Activated naive CD4-positive, alpha-beta T cell treated with anti-CD3 and anti-CD28 coated beads, Interleukin-2, amount 50 U/mL, for 16 hours (primary cell): ENCODE measurements around the gene GALNT7.
"Not testable (repeated sequence)": the region's sequence is repeated elsewhere in the genome, so short reads cannot be mapped to it uniquely, and the experiment has no call there.

ENCODE experiments used
- DNase-seq: peaks from one replicate; pipeline ENCODE4 v3.0.0-alpha.2; 2020

The GALNT7 gene

GRCh38 chr4:173200103-173200884, 31.7 kb downstream of the GALNT7 start:
- no peak for DNase-seq

DNA sequence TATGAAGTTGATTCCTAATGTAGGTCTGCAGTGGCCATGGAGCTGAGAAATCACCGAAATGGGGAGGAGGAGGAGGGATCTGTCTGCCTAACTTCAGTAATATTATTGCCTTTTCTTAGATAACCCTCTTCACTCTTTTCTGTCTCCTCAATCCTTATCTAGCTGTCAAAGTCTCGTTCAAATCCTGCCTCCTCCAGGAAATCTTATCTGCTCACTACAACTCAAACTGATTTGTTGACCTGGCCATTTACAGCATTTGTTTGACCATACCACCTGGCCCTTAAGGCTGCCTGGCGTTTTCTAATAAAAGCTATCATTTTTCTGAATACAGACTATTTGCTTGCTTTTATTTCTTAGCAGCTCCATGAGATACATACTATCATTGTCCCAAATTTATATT, 33.8 kb downstream of the GALNT7 start:
- no peak for DNase-seq

DNA sequence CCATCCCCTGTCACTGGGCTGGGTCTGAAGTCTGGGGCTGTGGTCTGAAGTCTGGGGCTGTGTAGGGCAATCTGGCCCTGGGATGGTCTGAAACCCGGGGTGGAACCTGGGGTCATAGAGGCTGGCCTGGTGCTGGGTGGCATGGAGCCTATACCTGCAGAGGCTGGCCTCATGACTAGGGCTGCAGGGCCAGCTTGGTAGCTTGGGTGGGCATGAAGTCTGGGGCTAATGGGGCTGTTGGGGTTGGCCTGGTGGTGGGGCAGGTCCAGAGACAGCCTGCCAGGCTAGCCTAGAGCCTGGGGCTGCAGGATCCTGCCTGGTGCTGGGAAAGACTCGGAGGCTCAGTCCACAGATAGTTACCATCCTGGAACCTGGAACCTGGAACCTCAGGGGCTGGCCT, 37.0 kb downstream of the GALNT7 start:
- no peak for DNase-seq

DNA sequence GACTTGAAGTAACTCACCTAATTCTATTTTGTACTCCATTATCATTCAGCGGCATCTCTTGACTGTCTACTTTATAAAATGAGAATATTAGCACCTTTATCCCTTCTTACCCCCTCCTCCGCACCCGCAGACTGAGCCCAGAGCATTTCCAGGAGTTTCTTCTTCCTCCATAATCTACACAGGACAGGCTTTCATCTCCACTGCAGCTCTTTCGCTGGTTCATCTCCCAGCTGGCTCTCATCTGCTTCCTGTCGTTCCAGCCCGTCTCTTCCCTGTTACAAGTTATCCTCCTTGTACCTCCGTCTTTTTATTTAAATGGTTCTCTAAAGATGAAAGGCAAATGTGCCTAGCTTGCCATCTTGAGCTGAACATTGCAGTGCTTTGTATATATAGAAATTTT, 39.8 kb downstream of the GALNT7 start:
- no peak for DNase-seq

GRCh38 chr4:173211222-173211621, 42.6 kb downstream of the GALNT7 start:
- DNase-seq = no peak

- no peak for DNase-seq
These were observed 43.2 kb downstream of the GALNT7 start for GRCh38 chr4:173211838-173212237.

DNA sequence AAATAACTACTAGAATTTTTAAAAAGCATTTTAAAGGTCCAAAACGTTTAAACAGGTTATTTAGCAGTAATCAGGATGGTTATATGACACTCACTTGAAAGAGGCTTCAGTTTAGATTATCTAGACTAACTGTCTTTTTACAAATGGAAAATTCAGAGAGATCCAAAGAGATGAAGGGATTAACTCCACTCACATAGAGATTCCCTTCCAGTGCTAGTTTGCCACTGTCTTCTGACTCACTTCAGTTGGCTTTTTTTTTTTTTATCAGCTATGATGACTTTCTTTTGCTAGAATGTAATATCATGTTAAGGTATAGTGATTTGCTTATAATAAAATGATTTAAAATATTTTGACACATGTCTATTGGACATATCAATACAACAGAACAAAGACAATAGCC, 43.8 kb downstream of the GALNT7 start:
- DNase-seq = no peak

- DNase-seq = no peak
These were observed 44.7 kb downstream of the GALNT7 start for GRCh38 chr4:173213296-173213695.

DNA sequence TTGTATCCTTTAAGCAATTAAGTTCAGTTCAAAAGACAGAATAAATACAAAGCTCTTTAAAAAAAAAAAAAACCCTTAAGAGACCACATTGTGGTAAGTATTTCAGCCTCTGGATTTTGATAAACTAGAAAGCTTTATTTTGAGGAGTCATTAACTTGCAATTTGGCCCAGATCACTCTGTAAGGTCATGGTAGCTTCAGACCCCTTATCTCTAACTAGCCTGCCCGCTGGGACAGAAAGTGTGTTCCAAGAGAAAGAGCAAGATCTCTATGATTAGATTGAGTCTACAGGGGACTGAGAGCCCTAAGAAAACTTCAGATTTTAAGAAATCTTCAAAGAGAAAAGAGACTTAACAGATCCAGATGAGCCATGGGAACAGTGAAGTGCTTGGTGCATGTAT, 45.6 kb downstream of the GALNT7 start:
- no peak for DNase-seq

DNA sequence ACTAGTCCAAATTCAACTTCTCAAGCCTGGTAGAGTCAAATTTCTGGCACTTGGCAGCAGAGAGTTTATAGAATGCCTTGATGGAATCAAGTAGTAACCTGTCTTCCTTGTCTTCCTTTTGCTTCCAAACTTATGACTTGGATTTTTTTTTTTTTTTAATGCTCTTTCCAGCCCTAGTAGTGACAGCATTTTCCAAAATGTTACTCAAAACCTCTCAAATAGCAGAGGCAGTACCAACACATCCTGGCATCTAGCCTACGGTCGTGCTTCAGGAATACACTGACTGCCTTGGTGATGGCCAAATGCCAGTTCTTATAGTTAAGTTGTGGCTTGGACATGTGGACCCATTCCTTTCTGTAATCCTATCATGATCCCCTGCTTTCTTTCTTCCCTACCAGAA, 46.0 kb downstream of the GALNT7 start:
- no peak for DNase-seq

DNA sequence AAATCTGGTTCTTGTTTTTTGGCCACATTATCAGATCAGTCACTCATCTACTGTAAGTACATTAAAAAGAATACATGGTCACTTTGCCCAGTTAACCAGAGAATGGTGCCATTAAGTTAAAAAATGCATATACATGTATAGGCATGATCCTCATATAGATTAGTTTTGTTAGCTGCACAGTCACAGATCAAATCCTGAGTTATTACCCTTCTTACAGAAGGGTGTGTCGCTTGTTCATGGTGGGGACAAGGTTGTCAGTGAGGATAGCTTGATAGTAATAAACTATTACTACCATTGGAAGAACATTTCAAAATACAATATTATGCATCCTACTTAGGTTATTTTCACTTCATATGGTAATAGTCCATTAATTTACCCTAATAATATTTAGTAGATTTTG, 48.5 kb downstream of the GALNT7 start:
- no peak for DNase-seq

GRCh38 chr4:173217727-173218126, 49.1 kb downstream of the GALNT7 start:
- no peak for DNase-seq

GRCh38 chr4:173218411-173219125, 50.0 kb downstream of the GALNT7 start:
- no peak for DNase-seq

- DNase-seq = not testable (repeated sequence)
These were observed 50.5 kb downstream of the GALNT7 start for GRCh38 chr4:173219126-173219437.

DNA sequence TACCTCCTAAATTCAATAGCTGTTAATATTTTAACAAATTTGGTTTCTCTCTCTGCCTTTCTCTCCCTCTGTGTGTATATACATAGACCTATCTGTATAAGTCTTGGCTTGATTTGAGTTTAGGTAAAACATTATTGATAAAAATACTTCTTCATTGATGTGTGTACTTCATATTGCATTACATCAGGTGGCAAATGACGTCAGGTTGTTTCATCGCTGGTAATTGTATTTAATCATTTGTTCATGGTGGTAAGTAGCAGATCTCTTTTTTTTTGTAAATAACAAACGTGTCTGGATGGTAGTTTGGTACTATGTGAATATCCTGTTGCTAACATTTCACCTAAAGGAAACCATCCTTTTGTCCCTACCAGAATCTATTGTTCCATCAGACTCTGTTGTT, 55.1 kb downstream of the GALNT7 start:
- no peak for DNase-seq

DNA sequence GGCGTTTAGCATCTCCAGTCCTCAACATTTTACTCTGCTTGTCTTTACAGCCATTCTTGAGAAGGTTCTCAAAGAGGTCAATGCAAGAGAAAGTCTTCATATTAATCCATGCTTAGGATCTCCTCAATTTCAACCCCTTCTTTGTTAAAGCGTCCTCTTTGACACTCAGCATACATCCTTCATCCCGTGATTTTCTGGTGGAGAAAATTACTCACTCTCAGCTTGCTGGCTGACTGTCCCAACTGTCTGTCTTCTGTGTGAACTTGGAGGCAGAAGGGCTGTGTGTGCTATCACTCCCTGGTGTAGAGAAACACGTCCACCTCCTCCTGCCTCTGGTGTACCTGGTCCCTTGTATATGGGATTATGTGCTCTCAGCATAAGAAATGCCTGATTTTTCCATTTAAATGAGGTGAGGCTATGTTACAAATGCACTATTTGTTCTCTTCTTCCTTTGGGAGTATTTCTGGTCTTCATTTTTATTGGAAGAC, 57.8 kb downstream of the GALNT7 start:
- DNase-seq = no peak

GRCh38 chr4:173227756-173228155, 59.1 kb downstream of the GALNT7 start:
- DNase-seq = no peak

DNA sequence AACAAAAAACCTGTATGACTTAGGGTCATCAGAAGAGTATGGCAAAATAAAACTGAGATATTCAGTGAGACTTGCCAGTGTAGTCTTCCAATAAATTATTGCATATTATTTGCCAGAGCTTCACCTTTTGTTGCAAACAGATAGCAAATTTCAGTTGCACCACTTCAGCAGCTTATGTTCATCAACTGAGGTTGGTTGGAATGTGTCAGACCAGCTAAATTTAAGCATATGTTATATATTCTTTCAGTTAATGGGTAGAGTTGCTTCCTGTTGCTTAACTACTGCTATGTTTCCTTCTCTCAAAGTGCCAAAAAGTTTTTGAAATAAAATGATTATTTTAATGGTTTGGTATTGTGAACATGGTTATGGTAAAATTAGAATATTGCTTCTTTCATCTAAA, 61.5 kb downstream of the GALNT7 start:
- DNase-seq = no peak

DNA sequence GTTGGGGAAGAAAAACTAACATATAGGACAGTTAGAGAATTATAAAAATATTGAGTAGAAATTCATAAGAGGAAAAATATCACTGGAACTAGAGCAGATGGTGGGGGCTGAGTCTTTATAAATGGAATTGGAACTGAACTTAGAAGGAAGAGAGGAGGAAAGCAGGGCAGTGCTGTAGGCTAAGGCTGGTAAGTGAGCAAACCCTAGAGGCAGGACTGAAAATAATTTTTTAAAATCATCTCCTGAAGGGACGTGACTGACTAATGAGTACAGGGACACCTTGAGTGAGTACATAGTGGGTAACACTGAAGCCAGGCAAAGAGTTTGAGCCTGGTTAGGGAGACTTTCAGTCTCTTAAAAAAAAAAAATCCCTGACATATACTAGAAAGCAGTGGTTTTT, 63.3 kb downstream of the GALNT7 start:
- no peak for DNase-seq

DNA sequence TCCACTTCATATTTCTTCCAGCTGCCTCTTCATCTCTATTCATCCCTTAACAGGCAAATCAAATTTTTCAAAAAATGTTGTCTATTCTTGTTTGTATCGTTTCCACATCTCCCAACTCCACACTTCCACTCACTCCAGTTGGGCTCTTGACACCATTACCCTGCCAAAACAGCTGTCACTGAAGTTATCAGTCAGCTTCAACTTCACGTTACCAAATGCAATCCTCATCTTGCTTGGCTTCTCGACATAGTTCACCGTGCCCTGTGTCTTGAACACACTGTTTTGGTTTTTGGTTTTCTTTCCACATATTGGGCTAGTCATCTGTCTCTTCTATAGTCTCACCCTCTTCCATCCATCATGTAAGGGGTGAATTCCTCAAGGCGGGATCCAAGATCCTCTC, 65.2 kb downstream of the GALNT7 start:
- DNase-seq = no peak

- DNase-seq = no peak
These were observed 66.4 kb downstream of the GALNT7 start for GRCh38 chr4:173235050-173235449.

DNA sequence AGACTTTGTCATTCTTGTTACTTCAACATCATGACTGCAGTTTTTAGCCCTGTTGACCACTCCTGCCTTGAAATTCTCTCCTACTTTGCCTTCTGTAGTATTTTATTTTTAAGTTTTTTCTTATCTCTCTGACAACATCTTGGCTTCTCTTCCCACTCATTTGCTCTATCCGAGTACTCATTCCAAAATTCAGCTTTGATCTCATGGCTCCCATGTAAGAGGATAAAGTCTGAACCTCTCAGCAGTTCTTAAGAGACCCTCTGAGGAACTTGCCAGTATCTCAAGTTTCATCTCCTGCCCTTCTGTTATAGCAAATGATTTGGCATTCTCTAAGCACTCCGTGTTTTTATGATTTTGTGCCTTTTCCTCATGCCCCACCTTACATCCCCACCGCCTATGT, 67.7 kb downstream of the GALNT7 start:
- no peak for DNase-seq

DNA sequence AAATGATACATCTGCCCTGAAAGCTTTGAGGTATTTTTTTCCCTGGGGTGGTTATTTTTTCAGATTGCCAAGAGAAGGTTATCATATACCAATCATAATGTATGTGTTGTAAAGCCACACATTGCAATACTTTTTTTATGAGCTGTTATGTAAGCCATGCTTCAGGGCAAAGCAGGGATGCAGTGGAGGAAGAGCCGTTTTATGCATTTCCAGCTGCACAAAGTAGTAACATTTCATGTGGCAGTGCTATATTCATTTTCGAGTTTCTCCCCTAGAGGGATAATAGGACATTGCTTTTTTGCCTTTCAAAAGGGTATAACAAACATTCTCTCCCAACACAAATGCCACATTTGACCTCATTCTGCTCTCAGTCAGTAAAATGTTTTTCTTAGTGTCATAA, 68.5 kb downstream of the GALNT7 start:
- no peak for DNase-seq

- no peak for DNase-seq
These were observed 69.2 kb downstream of the GALNT7 start for GRCh38 chr4:173237762-173238161.

GRCh38 chr4:173240696-173241095, 72.1 kb downstream of the GALNT7 start:
- DNase-seq = no peak
